Kasumi-1 (cell line): ENCODE measurements around the gene DHRS3.

Source experiments
- DNase-seq, 2 experiments: peaks; one replicate each; lab custom pipeline; 2025; lab: John Stamatoyannopoulos, UW

DHRS3 gene

DNA sequence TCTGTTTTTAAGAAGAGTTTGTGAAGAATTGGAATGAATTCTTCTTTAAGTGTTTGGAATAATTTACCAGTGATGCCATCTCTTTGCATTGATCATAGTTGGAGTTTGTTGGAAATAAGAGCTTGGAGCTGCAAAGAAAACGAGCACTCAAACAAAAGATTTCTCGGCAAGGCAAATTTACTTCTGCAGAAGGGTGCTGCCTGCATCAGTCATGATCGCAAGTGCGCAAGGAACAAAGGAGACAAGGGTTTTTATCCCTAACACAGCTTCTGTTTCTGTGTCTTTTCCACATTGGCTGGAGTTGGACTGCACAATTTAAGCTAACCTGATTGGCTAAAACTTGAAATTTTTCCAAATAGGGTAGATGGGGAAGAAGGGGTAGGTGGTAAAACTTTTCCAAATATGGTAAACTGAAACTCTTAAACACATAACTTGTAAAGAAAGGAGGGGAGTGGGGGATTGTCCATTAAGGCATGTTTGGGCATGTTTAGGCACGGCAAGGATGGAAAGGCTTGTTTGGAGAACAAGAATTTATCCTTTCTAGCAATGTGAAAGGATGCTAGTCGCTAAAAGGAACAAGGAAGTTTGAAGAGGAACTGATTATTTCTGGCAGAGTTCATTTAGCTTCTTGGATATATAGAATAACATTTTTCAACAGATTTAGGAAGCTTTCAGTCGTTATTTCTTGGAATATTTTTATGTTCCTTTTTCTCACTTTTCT, 22.4 kb upstream of the DHRS3 start:
- no peak for DNase-seq

DNA sequence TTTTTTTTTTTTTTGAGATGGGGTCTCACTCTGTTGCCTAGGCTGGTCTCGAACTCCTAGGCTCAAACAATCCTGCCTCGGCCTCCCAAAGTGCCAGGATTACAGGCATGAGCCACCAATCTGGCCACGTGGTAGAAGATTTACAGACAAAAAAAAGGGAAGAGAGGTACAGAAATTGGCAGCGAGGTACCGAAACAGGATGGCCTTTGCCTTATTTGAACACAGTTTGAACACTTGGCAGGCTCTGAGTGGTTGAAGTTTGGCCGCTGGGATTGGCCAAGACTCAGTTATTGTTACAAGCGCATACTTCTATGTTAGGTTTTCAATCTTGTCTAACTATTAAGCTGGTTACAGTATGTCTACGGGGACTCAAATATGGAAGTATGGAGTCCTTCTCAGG, 19.7 kb upstream of the DHRS3 start:
- no peak for DNase-seq

DNA sequence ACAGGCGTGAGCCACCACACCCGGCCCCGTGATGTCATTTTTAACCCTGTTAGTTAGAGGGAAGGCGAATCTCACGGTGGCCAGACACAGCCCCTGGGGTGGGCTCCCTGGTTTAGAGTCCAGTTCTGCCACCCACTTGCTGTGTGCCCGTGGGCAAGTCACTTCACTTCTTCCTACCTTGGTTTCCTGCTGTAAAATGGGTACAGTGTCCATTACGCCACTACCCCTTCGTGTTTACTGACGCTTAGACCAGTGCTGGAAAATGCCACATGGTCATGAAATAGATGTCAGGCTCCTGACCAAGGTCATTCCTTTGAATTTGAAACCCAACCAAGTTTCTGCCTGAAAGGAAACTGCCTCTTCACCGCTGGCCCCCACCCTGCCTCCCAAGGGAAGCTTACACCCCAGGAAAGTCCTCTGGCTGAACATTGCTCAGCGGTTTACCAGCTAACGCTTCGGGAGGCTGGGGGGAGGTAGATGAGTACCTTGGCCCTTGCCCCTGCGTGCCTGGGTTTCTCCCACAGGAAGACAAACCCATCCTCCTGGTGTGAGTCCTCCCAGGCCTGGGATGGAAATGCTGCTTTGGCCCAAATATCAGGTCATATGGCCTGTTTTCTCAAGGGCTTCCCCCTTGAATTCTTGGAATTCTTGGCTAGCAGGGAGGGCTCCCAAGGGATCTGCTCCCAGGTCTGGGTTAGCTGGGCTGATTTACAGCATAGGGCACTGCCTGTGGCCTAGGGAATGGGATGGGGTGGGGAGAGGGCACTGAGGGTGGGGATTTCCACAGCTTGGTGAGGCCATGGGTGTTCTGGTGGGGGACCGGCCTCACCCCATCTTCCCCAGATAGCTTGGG, 18.3 kb upstream of the DHRS3 start:
- DNase-seq = no peak

DNA sequence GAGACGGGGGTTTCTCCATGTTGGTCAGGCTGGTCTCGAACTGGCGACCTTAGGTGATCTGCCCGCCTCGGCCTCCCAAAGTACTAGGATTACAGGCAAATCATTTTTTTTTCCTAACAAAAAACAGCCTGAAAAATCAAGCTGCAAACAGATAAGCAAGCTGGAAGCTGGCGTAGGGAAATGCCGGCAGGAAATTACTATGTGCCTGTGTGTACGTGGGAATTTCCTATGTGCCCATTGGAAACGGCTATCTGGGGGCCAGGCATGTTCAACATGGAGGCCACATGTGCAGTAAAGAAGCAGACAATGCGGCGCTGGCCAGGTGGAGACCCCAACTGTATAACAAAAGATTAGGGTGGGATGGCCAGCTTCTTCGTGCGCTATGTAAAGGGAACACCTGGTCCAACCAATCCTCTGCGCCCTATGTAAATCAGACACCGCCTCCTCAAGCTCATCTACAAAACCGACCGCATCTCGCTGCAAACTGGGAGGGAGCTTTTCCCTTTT, 16.7 kb upstream of the DHRS3 start:
- no peak for DNase-seq

DNA sequence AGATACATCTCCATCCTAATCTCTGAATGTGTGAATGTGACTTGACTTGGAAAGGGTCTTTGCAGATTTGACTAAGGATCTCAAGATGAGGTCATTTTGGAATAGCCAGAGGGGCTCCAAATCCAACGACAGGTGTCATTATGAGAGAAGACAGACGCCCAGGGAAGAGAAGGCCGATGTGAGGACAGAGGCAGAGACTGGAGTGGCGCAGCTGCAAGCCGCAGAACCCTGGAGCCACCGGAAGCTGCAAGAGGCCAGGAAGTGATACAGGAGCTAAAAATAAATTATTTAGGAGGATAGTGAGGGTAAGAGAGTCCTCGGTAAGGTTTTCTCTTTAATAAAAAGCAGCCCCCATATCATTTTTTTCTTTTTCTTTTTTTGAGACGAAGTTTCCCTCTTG, 16.1 kb upstream of the DHRS3 start:
- peak; percentile 62 to 77 for DNase-seq

DNA sequence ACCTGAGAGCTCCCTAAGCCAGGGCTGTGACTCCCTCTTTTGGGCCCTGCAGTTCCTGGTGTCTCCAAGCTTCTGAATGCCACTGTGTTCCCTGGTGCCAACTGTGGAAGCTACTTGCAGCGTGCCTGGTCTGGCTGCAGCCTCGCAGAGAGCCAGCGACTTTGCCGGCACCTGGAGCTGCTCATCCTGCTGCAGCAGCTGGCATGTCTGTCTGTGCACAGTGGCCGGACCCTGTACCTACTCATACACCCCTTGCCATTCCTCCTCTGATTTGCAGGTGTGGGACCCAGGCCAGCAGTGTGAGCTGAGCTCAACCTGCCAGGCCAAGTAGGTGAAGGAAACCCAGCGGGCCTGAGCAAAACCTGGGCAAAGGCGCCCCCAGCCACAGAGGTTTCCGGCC, 13.6 kb upstream of the DHRS3 start:
- DNase-seq = no peak

DNA sequence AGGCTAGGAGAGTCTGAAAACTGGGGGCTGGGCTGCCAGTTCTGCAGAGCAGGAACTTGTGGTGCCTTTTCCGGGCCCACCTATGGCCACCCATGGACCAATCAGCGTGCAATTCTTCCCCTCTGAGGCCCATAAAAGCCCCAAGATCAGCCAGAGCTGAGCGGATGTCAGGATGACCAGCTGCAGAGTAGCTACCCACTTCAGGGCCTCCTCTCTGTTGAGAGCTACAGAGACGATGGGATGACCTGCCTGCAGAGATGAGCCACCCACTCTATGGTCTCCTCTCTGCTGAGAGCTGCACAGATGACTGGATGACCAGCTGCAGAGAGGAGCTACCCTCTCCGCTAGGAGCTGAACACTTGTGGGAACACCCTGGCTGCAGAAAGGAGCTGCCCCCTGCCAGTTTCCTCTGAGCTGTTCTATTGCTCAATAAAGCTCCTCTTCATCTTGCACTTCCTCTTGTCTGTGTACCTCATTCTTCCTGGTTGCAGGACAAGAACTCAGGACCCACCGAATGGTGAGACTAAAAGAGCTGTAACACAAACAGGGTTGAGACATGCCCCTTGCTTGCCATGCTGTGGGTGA, 13.0 kb upstream of the DHRS3 start:
- DNase-seq = peak in 1 of 2 experiments; percentile 38

DNA sequence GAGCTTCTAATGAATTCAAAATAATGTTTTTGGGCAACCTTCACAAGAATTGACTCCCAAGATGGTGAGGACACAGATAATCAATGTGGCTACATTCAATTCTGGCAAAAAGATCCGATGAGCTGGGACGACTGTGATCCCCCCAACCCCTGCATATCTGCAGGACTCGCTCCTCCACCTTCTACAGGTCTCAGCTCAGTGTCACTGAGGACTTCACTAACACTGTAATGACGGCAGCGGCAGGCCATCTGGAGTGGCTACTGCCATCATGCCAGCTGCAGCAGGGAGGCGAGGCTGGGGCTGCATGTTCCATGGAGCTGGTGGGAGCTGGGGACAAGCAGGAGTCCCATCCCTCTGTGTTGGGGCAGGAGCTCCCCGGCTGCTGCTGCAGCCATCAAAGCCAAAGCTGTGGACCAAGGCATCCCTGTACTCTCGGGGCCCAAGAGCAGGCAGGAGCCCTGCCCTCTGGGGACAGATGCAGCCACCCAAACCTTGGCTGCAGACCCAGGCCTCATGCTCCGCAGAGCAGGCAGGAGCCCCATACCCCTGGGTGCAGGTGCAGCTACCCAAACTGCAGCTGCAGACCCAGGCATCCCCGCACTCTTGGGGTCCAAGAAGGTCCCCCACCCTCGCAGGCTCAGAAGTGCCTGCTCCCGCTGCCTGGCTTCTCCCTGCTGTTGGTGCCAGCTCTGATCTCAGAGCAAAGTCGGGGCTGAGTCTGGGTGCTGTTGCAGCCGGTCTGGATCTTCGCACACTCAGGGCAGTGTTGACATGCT, 12.2 kb upstream of the DHRS3 start:
- DNase-seq = no peak

DNA sequence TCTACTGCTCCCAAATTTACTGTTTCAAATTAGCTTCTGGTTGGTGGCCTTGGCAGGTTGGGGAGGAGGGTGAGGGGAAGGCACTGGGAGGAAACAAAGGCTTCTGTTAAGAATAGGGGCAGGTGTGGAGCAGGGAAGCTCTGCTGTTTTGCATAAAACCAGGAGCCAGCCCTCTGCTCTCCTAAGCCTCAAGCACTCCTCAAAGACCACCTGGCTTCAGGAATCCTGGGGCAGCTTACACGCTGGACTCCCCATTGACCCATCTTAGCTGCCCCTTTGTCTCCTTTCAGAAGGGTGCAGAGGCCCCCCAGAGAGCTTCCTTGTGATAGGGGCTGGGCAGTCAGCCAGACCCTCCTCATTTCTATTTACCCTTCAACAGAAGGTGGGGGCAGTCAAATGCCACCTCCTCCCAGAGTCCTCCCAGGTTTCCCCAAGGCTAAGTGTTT, 11.5 kb upstream of the DHRS3 start:
- DNase-seq = no peak

DNA sequence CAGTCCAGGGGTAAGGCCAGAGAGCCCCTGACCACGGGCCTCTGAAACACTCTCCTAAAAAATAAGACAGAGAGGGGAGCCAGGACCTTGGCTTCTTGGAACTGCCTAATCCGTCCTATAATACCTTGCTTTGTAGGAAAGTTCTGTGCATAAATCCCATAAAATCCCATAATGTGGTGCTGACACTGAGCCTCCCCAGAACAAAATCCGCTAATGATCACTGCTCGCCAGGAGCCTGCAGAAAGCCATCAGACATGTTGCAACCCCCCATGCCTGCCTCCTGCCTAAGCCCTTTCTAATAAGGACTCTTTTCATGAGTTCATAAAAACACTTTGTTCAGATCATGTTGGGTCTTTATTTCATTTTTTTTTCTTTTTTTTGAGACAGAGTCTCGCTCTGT, 9.3 kb upstream of the DHRS3 start:
- DNase-seq = no peak

DNA sequence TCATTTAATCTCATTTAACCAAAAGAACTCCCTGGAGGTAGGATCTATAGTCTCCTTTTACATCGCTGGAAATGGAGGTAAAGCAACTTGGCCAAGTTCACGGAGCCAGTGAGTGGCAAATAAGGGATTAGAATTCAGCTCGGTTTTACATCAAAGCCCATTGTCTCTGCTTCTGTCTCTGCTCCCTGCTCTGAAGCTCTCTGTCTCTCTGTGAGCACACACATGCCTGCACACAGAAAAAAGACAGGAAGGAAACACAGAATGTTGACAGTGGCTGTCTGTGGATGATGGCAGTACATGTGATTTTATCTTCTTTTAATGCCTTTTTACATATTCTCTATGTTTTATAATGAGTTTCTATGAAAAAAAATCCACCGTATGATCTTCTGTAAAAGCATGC, 8.9 kb upstream of the DHRS3 start:
- peak; percentile 7 to 11 for DNase-seq

DNA sequence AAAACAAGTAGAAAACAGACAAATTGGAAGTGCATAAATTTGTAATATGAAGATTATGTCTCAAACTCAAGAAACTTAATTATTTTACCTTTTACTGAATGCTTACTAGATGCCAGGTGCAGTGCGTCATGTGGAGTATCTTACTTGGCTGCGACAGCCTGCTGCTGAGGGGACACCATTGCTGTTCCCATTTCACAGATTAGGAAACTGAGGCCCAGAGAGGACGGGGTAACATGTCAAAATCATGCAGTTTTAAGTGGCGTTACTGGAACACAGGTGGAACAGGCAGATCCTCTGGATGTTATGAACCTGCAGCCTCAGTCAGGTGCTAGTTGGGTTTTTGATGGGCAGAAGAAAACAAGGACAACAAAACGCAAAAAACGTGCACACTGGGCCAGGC, 7.3 kb upstream of the DHRS3 start:
- DNase-seq = no peak

DNA sequence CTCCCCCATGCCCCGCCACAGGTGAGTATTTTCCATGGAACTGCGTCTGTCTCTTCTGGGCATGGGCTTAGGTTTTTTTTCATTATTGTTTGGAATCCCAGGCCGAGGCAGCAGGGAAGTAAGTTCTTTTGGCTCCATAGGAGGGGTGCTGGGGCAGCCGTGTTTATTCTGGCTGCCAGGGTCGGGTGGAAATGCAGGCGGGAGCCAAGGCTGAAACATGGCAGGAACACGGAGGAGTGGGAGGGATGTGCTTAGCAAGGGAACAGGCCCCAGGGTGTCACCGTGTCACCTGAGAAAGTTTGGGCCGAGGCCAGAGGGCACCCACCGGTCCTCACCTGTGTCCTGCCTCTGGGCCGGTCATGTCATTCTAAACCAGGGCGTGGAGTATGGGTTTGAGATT, 4.5 kb upstream of the DHRS3 start:
- DNase-seq = no peak

DNA sequence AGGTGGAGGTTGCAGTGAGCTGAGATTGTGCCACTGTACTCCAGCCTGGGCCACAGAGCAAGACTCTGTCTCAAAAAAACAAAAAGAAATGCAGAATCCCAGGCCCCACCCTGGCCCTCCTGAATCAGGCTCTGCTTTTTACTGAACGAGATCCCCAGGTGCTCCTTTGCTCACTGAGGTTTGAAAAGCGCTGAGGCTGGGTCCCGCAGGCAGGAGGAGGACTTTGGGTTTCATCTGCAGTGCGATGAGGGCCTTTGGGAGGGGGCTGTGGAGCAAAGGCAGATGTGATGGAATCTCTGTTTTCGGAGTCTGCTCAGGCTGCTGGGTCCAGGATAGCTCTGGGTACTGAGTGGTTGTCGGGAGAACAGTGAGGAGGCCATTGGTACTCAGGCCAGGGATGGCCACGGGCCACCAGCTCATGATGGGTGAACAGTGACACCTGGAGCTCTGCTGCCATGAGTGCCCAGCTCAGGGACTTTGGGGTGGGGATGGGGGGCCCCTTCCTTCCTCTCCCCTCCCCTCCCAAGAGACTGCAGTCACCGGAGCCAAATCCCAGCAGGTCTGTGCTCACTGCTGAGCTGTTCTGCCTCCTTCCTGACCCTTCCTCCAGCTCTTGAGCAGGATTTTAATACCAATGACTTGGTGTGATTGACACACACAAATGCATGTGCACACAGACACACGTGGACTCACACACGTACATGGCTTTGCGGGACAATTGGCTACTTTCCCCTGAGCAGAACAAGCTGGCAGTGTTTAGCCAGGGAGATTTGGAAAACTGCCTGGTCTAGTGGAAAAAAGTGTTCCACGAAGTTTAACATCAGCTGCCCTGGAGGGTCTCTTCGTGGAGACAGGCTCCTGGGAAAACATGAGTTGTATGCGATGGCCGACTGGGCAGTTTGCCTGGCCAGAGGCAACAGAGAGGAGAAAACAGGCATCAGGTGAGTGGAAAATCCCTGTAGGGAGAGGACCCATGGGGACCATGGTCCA, 3.6 kb upstream of the DHRS3 start:
- DNase-seq = no peak

DNA sequence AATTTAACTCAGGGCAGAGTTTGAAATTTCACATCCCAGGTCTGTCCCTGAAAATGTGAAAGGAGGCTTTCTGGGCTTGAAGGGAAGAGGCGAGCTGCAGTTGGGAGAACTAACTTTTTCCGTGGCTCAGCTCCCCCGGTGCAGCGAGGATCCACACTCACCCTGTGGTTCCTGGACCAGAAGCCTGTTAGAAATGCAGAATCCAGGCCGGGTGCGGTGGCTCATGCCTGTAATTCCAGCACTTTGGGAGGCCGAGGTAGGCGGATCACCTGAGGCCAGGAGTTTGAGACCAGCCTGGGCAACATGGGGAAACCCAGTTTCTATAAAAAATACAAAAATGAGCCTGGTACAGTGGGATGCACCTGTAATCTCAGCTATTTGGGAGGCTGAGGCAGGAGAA, 2.9 kb upstream of the DHRS3 start:
- DNase-seq = no peak

DNA sequence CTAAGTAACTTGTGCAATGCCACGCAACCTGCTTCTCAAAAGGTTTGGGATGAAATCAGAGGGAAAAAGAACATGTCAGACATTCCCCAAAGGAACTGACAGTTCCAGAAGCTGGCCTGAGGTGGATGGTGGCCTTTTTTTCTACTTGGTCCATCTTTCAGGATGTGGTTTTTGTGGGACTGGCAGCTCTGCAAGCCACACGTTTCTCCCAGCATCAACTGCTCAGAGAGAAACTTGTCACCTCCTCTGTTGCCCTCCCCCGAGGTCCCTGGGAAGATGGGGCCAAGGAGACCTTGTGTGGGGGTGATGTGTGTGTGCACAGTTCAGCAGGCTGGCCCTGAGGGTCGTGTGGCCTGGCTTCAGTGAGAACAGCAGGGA, 2.5 kb upstream of the DHRS3 start:
- peak; percentile 36 to 45 for DNase-seq

DNA sequence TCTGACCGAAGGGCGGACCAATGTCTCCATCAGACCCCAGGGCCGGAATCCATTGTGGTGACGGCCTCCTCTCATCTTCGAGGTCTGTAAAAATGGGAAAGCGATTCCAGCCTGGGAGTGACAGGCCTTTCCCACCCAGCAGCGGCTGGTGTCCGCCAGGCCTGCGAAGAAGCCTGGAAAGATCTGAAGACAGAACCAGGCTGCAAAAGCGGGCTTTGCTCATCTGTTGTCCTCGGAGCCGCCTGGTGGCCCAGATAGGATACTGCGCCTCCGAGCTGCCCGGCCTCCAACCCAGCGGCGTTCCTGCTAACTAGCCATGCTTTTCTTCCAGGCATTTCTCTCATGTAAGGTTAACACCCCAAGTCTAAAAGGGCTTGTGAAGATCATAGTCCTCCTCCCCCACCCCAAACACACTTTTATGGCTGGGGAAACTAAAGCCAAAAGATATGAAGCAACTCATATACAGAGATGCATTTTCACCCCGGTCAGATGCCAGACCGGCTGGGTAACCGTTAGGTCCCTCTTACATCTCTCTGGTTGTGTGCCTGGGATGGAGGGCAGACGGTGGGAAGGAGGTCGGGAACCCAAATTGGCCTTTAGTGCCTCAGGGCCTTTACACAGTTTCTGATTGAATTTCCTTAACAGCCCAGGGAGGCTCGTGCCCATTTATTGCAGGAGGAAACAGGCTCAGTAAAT, 1.9 kb upstream of the DHRS3 start:
- DNase-seq = peak; percentile 77 to 90

DNA sequence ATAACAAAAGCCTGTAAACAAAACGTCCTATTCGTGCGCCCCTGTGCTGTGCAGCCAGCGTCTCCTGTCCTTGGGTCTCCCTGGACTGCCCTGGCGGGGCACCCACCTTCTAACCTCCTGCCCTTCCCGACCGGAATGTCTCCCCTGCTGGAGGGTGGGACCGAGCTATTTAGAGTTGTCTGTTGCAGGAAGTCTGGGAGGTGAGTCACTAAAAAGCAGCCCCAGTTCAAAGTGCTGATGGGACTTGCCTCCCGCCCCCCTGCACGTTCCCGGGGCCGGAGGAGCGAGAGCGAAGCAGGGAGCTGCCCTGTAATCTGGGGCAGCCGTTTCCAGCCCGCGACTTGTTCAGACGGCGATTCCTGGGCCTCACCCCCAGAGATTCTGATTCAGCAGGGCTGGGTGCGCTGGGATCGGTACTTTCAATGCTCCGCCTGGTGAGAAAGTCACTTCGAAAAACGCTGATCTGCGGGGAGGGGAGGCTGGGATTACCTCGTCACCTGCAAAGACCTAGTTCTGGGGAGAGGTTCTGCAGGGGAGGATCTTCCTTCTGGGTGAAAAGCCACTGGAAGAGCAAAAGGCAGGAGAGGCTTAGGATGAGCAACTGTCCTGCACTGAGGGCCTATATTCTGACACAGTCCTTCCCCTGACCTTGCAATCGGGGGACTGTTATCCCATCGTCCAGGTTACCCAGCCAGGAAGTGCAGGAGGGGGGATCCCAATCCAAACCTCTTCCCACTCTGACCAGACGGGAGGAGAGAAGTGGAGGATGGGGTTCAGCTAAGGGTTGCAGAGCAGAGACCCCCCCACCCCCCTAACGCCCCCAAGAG, 1.2 kb upstream of the DHRS3 start:
- peak; percentile 90 to 91 for DNase-seq

DNA sequence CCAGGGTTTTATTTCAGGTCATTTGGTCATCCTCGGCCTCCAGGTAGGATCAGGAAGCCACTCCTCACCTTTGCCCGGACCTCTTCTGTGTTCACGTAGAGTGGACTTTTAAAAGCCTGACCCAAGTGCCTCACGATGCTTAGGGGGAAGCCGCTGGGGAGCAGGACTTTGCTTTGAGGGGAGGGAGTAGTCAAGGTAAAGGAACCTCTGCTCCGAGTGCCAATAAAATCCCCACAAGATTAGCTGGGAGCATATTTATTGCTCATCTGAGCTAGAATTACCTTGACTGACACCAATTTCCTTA, 603 bp upstream of the DHRS3 start:
- no peak for DNase-seq

DNA sequence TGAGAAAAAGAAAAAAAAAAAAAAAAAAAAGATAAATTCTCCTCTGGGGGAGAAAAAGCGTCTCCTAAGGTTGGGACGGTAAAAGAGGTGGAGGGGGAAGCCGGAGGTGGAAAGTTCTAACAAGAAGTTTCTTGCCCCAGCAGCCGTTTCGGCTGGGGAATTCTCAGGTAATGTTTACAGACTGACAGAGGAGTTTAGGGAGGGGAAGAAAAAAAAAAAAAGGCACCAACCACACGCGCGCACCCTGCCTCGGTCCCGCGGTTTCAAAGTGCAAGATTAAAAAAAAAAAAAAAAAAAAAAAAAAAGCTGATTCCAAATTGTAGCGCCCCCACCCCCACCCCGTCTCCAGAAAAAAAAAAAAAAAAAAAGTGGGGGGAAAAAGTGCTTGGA, 504 bp downstream of the DHRS3 start:
- DNase-seq = peak in 1 of 2 experiments; percentile 52
